ENCODE data around the gene DUSP15.
"Not testable (repeated sequence)": the region's sequence is repeated elsewhere in the genome, so short reads cannot be mapped to it uniquely, and the experiment has no call there.

The DUSP15 gene

GRCh38 chr20:31817461-31817860 lies 52.9 kb downstream of the DUSP15 start:
- TF ChIP-seq, protein P1, sequence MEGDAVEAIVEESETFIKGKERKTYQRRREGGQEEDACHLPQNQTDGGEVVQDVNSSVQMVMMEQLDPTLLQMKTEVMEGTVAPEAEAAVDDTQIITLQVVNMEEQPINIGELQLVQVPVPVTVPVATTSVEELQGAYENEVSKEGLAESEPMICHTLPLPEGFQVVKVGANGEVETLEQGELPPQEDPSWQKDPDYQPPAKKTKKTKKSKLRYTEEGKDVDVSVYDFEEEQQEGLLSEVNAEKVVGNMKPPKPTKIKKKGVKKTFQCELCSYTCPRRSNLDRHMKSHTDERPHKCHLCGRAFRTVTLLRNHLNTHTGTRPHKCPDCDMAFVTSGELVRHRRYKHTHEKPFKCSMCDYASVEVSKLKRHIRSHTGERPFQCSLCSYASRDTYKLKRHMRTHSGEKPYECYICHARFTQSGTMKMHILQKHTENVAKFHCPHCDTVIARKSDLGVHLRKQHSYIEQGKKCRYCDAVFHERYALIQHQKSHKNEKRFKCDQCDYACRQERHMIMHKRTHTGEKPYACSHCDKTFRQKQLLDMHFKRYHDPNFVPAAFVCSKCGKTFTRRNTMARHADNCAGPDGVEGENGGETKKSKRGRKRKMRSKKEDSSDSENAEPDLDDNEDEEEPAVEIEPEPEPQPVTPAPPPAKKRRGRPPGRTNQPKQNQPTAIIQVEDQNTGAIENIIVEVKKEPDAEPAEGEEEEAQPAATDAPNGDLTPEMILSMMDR (IDR thresholded peaks at IDR 0.05; ENCODE audit: control insufficient read depth, extremely low read depth, insufficient read depth): no peak
- DNase-seq (ENCODE audit: low read depth): no peak
- H3K4me3 ChIP-seq (ENCODE audit: low read depth, low read length): no peak overlapping the region

GRCh38 chr20:31816221-31816620 lies 54.1 kb downstream of the DUSP15 start:
- TF ChIP-seq, protein P1 (IDR thresholded peaks at IDR 0.05; ENCODE audit: control insufficient read depth, extremely low read depth, insufficient read depth): no peak
- DNase-seq (ENCODE audit: low read depth): no peak
- no peak overlapping the region for H3K4me3 ChIP-seq (ENCODE audit: low read depth, low read length)

DNA sequence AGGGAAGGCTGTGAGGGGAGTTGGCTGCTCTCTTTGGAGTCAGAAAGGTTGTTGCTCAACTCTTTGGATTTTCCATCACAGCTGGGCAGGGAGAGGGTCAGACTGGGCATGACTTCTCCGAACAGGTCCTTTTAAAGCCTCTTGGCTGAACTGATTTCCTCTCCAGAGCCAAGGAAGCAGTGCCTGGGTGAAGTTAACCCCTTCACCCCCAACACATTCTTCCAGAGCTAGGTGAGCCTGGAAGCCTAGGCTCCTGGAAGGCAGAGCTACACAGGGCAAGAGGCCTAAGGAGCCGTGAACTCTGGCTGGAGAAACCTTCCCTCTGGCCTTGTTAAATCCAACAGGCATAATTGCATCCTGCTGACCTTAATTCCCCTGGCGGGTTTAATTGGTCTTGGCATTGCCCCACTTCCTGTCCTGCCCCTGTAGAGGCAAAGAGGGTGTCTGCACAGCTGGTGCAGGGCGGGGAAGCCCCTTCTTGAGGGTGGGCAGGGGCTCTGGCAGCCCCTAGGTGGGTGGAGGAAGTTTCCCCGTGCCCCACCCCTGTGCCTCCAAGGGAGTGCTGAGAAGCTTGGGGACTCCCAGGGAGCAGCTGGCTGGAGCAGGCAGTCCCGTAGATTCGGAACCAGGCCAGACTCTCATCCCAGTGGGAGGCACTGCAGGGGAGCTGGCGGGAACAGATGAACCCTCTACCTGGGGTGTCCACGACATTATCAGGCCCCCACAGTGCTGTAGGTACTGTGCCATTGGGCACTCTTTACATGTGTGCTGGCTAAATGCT lies 54.7 kb downstream of the DUSP15 start:
- TF ChIP-seq, protein P1 (IDR thresholded peaks at IDR 0.05; ENCODE audit: control insufficient read depth, extremely low read depth, insufficient read depth): no peak
- peak; percentile 17 for DNase-seq (ENCODE audit: low read depth)
- no peak overlapping the region for H3K4me3 ChIP-seq (ENCODE audit: low read depth, low read length)

DNA sequence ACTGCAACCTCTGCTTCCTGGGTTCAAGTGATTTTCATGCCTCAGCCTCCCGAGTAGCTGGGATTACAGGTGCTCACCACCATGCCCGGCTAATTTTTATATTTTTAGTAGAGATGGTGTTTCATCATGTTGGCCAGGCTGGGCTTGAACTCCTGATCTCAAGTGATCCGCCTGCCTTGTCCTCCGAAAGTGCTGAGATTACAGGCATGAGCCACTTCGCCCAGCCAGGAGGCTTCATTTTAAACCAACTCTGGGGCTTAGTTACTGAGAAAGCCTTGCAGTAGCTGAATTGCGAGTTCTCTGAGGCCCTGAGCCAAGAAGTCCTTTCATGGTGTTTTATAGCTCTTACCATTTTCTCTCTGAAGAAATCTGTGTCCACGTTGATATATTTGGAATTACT lies 56.2 kb downstream of the DUSP15 start:
- not testable (repeated sequence) for DNase-seq (ENCODE audit: low read depth)

DNA sequence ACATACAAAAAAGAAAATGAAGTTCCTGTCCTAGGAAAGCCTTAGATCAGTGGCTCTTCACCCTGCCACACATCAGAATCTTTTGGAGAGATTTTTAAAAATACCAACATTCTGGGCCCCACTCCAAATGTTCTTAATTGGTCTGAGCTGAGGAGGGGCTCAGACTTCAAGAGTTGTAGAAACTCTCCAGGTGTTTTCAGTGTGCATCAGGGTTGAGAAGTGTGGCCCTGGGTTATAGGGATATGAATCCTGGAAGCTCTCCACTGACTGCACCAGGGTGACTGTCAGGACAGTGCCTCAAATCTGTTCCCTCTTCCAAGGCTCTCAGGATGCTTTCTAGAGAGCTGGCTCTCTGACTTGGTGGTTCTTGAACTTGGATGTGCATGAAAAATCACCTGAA lies 56.7 kb downstream of the DUSP15 start:
- no peak for DNase-seq (ENCODE audit: low read depth)
- TF ChIP-seq, protein P1 (IDR thresholded peaks at IDR 0.05; ENCODE audit: control insufficient read depth, extremely low read depth, insufficient read depth): no peak
- no peak overlapping the region for H3K4me3 ChIP-seq (ENCODE audit: low read depth, low read length)

More for the DNA sequence above, 56.2 kb downstream of the DUSP15 start:
- H3K4me3 ChIP-seq (ENCODE audit: low read depth, low read length): not testable (repeated sequence)

DNA sequence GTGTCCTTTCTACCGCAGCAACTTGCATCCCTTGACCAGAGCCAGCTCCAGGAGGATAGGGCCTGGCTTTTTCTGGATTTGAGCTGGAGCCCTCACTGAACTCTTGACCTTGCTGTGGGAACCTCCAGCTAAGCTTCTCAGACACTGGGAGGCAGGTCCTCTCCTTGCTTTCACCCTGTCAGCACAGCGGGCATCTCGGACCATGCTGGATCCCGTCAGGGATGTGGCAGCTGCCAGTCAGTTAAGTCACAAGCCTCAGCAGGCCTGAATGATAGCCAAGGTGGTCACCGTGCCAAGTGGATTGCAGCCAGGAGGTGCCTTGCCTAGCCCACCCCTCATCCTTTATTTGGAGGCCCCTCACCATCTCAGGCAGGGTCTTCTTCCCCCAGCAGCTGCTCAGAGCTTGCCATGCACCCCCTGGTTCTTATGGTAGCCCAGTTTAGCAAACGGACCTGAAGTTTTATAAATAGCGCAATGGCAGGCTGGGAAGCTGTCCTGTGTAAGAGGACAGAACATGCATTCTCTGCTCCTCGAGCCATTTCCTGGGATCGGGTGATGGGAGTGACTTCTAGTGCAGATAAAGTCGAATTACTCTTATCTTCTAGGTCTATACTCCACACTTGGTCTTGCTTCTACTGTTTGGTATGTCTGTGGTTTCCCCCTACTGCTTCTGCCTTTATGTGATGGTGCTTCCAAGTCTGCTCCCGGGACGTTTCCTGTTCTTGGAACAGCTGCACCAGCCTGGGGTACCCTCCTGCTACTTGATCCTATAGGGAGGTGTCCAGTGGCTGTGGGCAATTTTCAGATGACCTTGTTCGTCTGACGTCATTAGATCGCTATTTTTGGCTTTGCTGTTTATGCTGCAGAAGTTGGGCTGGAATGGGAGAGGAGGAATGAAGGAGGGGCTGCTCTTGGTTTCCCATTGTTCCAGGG lies 58.3 kb downstream of the DUSP15 start:
- DNase-seq (ENCODE audit: low read depth): no peak
- no peak overlapping the region for H3K4me3 ChIP-seq (ENCODE audit: low read depth, low read length)
- TF ChIP-seq, protein P1 (IDR thresholded peaks at IDR 0.05; ENCODE audit: control insufficient read depth, extremely low read depth, insufficient read depth): no peak

DNA sequence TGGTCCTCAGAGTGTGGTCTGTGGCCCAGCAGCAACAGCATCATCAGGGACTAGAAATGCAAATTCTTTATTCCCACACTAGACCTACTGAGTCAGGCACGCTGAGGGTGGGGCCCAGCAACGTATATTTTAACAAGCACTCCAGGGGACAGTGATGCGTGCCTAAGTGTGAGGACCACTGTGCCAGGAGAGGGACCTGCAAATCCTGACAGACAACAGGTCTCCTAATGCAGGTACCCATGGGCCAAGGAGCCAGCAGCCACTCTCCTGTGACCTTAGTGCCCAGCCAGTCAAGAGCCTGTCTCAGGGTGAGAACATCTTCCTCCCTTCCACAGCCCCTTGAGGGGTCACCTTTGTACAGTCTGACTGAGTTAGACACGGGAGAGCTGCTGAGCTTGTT lies 59.1 kb downstream of the DUSP15 start:
- no peak overlapping the region for H3K4me3 ChIP-seq (ENCODE audit: low read depth, low read length)
- no peak for DNase-seq (ENCODE audit: low read depth)
- TF ChIP-seq, protein P1 (IDR thresholded peaks at IDR 0.05; ENCODE audit: control insufficient read depth, extremely low read depth, insufficient read depth): no peak

Data from LNCaP clone FGC (cell line).